ENCODE measurements around the gene RAN. TPM values are rescaled to one million over a fixed set of nuclear protein-coding genes. Genes with fewer than 3 reads are reported as not detected.

RAN gene
- total and polyA plus RNA-seq, 4 donors: 210 to 505 (median 354) TPM

GRCh38 chr12:130879212-130879686, 7.4 kb downstream of the RAN start:
- Histone ChIP-seq H3K27me3 (ENCODE audit: control insufficient read depth in 3 of 3, insufficient read depth in 3 of 3, low read length in 2 of 3) (peaks cover 0 to 9% (median 0%) of the 10 kb centered on the region in 3 donors), H3K4me1 (ENCODE audit: control insufficient read depth in 5 of 5, insufficient read depth in 5 of 5, low read length in 5 of 5) (peaks cover 0 to 2% (median 0%) of the 10 kb centered on the region in 5 donors), H3K9me3 (ENCODE audit: control insufficient read depth in 4 of 4, insufficient read depth in 3 of 4, low read length in 3 of 4) (no peaks in the 10 kb centered on the region), H3K27ac (ENCODE audit: low read depth in 1 of 2, low read length in 1 of 2) (no peak overlapping the region), H3K4me3 (no peak overlapping the region), H3K36me3 (ENCODE audit: control insufficient read depth in 4 of 4, insufficient read depth in 4 of 4, low read length in 4 of 4) (peaks cover 7 to 24% (median 8%) of the 10 kb centered on the region in 4 donors), H3K9ac (ENCODE audit: insufficient read depth in 1 of 2, low read length in 2 of 2) (no peak overlapping the region)
- ATAC-seq (ENCODE audit: insufficient read depth, low FRiP score): no peak
- no peak for DNase-seq
- WGBS, 2 donors: 83 to 84% methylated on average over 13 of the region's 13 CpGs
- no peak for TF ChIP-seq CTCF (IDR thresholded peaks at IDR 0.05; ENCODE audit: control extremely low read depth, extremely low read depth)

DNA sequence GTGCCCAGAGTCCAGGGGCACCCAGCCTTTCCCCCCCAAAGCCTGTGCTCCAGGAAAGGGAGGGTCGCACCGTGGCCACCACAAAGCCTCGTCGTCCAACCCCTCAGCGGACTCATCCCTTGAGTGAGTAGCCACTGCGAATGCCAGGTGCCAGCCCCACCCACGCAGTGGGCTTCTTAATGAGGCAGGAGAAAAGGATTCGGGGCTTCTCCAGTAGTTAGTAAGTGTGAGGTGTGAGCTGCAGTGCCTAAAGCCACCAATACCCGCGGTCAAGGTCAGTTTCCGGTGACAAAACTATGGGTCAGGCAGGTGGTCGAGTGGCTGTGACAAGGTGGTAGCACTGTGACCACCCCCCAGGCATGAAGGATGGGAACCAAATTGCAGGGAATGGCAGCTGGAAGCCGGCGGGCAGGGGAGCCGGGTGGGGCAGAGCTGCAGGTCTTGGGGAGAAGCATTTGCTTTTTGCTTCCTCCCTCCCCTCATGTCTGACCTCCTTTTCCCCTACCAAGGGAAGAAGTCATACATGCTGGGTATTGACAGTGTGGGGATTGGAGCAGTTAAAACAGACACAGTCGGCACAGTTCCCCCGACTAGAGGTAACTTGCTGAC, 8.0 kb downstream of the RAN start:
- Histone ChIP-seq H3K9me3 (ENCODE audit: control insufficient read depth in 4 of 4, insufficient read depth in 3 of 4, low read length in 3 of 4) (no peaks in the 10 kb centered on the region), H3K27me3 (ENCODE audit: control insufficient read depth in 3 of 3, insufficient read depth in 3 of 3, low read length in 2 of 3) (peaks cover 0 to 9% (median 0%) of the 10 kb centered on the region in 3 donors), H3K36me3 (ENCODE audit: control insufficient read depth in 4 of 4, insufficient read depth in 4 of 4, low read length in 4 of 4) (peaks cover 2 to 19% (median 5%) of the 10 kb centered on the region in 4 donors), H3K9ac (ENCODE audit: insufficient read depth in 1 of 2, low read length in 2 of 2) (no peak overlapping the region), H3K27ac (ENCODE audit: low read depth in 1 of 2, low read length in 1 of 2) (no peak overlapping the region), H3K4me3 (no peak overlapping the region), H3K4me1 (ENCODE audit: control insufficient read depth in 5 of 5, insufficient read depth in 5 of 5, low read length in 5 of 5) (no peaks in the 10 kb centered on the region)
- 65 to 75% methylated on average over 17 of the region's 17 CpGs for WGBS, 2 donors
- ATAC-seq (ENCODE audit: insufficient read depth, low FRiP score) (no peak), DNase-seq (no peak)
- TF ChIP-seq CTCF (IDR thresholded peaks at IDR 0.05; ENCODE audit: control extremely low read depth, extremely low read depth): no peak

DNA sequence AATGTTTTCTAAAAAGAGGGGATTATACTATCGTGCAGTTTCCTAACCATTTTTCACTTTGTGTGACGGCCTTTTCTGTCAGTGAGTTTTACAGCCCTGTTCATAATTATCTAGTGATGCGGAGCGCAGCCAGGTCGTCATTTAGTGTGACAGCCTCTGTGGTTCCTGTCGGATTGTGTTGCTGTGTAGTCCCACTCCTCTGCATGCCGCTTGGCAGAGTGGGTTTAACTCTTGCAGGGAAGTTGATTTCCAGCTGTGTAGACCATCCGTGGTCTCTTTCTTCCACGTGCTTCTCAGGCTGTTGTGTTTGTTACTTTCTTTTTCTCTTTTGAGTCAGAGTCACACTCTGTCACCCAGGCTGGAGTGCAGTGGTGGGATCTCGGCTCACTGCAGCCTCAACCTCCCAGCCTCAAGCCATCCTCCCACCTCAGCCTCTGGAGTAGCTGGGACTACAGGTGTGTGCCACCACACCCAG, 8.6 kb downstream of the RAN start:
- 27 to 32% methylated on average over 10 of the region's 10 CpGs for WGBS, 2 donors
- no peak for TF ChIP-seq CTCF (IDR thresholded peaks at IDR 0.05; ENCODE audit: control extremely low read depth, extremely low read depth)
- no peak overlapping the region for H3K9ac ChIP-seq (ENCODE audit: insufficient read depth in 1 of 2, low read length in 2 of 2)
- no peaks in the 10 kb centered on the region for H3K9me3 ChIP-seq (ENCODE audit: control insufficient read depth in 4 of 4, insufficient read depth in 3 of 4, low read length in 3 of 4)
- H3K36me3 ChIP-seq (ENCODE audit: control insufficient read depth in 4 of 4, insufficient read depth in 4 of 4, low read length in 4 of 4): peaks cover 0 to 13% (median 3%) of the 10 kb centered on the region in 4 donors
- H3K27me3 ChIP-seq (ENCODE audit: control insufficient read depth in 3 of 3, insufficient read depth in 3 of 3, low read length in 2 of 3): peaks cover 0 to 9% (median 0%) of the 10 kb centered on the region in 3 donors
- ATAC-seq (ENCODE audit: insufficient read depth, low FRiP score) (peak; percentile 14), DNase-seq (no peak)
- no peaks in the 10 kb centered on the region for H3K4me1 ChIP-seq (ENCODE audit: control insufficient read depth in 5 of 5, insufficient read depth in 5 of 5, low read length in 5 of 5)
- H3K27ac ChIP-seq (ENCODE audit: low read depth in 1 of 2, low read length in 1 of 2): no peak overlapping the region
- no peak overlapping the region for H3K4me3 ChIP-seq
